Measurements from ENCODE around the gene CYP27B1.

- TF ChIP-seq EP300 (IDR thresholded peaks at IDR 0.05) (no peak), CTCF (IDR thresholded peaks at IDR 0.05) (no peak), POLR2A (IDR thresholded peaks at IDR 0.05) (no peak), POLR2AphosphoS5 (IDR thresholded peaks at IDR 0.05) (no peak)
These were observed 54.2 kb downstream of the CYP27B1 start for GRCh38 chr12:57712701-57713100.

Data from gastroesophageal sphincter (tissue), 3 donors.